DOHH2 (cell line): ENCODE results near the gene TRIM21.

Experiments
- H3F3A ChIP-seq: fragments of 200-600 bp; sonication (generic), shearing (Covaris generic); 2 replicates; pipeline ENCODE4 v1.6.0; 2016; ENCODE audit warnings: antibody characterized with exemption, mild to moderate bottlenecking; ENCODE audit not compliant: control insufficient read depth, insufficient read depth
- H3K27ac ChIP-seq: fragments of 200-600 bp; sonication (generic); 2 replicates; pipeline ENCODE4 v1.5.1; 2014; ENCODE audit warnings: low read depth, mild to moderate bottlenecking, low read length, moderate library complexity
- H3K27me3 ChIP-seq: fragments of 200-600 bp; sonication (generic); 2 replicates; pipeline ENCODE4 v1.6.1; 2014; ENCODE audit warnings: mild to moderate bottlenecking, low read length, mixed read lengths; ENCODE audit not compliant: control insufficient read depth
- H3K36me3 ChIP-seq: fragments of 200-600 bp; sonication (generic); 2 replicates; pipeline ENCODE4 v1.6.1; 2014; ENCODE audit warnings: mild to moderate bottlenecking, low read length, moderate library complexity, mixed read lengths; ENCODE audit not compliant: control insufficient read depth
- H3K4me1 ChIP-seq: fragments of 200-600 bp; sonication (generic); 2 replicates; pipeline ENCODE4 v1.6.1; 2014; ENCODE audit warnings: mild to moderate bottlenecking, low read length, mixed read lengths; ENCODE audit not compliant: control insufficient read depth
- H3K4me2 ChIP-seq: fragments of 200-600 bp; sonication (generic); 2 replicates; pipeline ENCODE4 v1.6.0; 2014; ENCODE audit warnings: mild to moderate bottlenecking, low read length, moderate library complexity
- H3K4me3 ChIP-seq: fragments of 200-600 bp; sonication (generic); 2 replicates; pipeline ENCODE4 v1.5.1; 2014; ENCODE audit warnings: mild to moderate bottlenecking, low read length, mixed read lengths
- H3K79me2 ChIP-seq: fragments of 200-600 bp; sonication (generic); 2 replicates; pipeline ENCODE4 v1.6.1; 2014; ENCODE audit warnings: mild to moderate bottlenecking, low read length, mixed read lengths; ENCODE audit not compliant: control insufficient read depth
- H3K9me2 ChIP-seq: fragments of 200-600 bp; sonication (generic); replicated peaks from 2 replicates; pipeline ENCODE4 v1.6.1; 2014; ENCODE audit warnings: mild to moderate bottlenecking, low read length, mixed read lengths; ENCODE audit not compliant: control insufficient read depth
- H3K9me3 ChIP-seq: fragments of 200-600 bp; sonication (generic); 2 replicates; pipeline ENCODE4 v1.6.1; 2014; ENCODE audit warnings: antibody characterized with exemption, low read length, mixed read lengths; ENCODE audit not compliant: control insufficient read depth, insufficient read depth
- H4K20me1 ChIP-seq: fragments of 200-600 bp; sonication (generic); 2 replicates; pipeline ENCODE4 v1.6.0; 2014; ENCODE audit warnings: low read depth, mild to moderate bottlenecking, antibody characterized with exemption, low read length, moderate library complexity; ENCODE audit not compliant: control insufficient read depth, insufficient read depth
- CTCF ChIP-seq: fragments of 200-600 bp; sonication (generic); IDR thresholded peaks from one replicate; pipeline ENCODE4 v1.5.1; 2014; ENCODE audit warnings: antibody characterized with exemption, mild to moderate bottlenecking, low read depth, low read length; ENCODE audit not compliant: poor library complexity, severe bottlenecking
- EZH2phosphoT487 ChIP-seq: fragments of 200-600 bp; sonication (generic); IDR thresholded peaks from 2 replicates; pipeline ENCODE4 v1.6.1; 2017; ENCODE audit warnings: borderline replicate concordance, mild to moderate bottlenecking, antibody characterized with exemption, low read length, moderate library complexity, mixed read lengths

Gene TRIM21

GRCh38 chr11:4430051-4430450, 36.5 kb upstream of the TRIM21 start:
- H3K9me2 ChIP-seq = no peaks in the 10 kb centered on the region

GRCh38 chr11:4418403-4418802, 24.9 kb upstream of the TRIM21 start:
- Histone ChIP-seq H3K36me3 (no peaks in the 10 kb centered on the region), H3K27ac (no peak overlapping the region), H3K4me1 (no peaks in the 10 kb centered on the region), H3K27me3 (no peaks in the 10 kb centered on the region; the same call in 1 of the 2 replicates), H4K20me1 (no peaks in the 10 kb centered on the region), H3K79me2 (no peaks in the 10 kb centered on the region), H3K4me3 (no peak overlapping the region), H3K4me2 (no peak overlapping the region), H3K9me3 (no peaks in the 10 kb centered on the region), H3K9me2 (no peaks in the 10 kb centered on the region), H3F3A (no peaks in the 10 kb centered on the region)
- TF ChIP-seq EZH2phosphoT487 (no peak), CTCF (no peak)

More at GRCh38 chr11:4430051-4430450, 36.5 kb upstream of the TRIM21 start:
- Histone ChIP-seq H3F3A (no peaks in the 10 kb centered on the region), H3K4me2 (no peak overlapping the region), H3K4me3 (no peak overlapping the region), H3K27me3 (0 out of 2 replicates have a peak, but pooled peaks cover 4% of the 10 kb centered on the region), H3K27ac (no peak overlapping the region), H4K20me1 (no peaks in the 10 kb centered on the region), H3K79me2 (no peaks in the 10 kb centered on the region), H3K36me3 (no peaks in the 10 kb centered on the region), H3K4me1 (no peaks in the 10 kb centered on the region), H3K9me3 (no peaks in the 10 kb centered on the region)
- TF ChIP-seq EZH2phosphoT487 (no peak), CTCF (no peak)

GRCh38 chr11:4416816-4417215, 23.3 kb upstream of the TRIM21 start:
- H3K4me3 ChIP-seq = no peak overlapping the region
- H4K20me1 ChIP-seq = no peaks in the 10 kb centered on the region
- H3K9me3 ChIP-seq = no peaks in the 10 kb centered on the region
- H3K4me1 ChIP-seq = no peaks in the 10 kb centered on the region
- no peaks in the 10 kb centered on the region for H3F3A ChIP-seq
- no peaks in the 10 kb centered on the region for H3K9me2 ChIP-seq
- H3K27ac ChIP-seq = no peak overlapping the region
- no peak for TF ChIP-seq CTCF
- TF ChIP-seq EZH2phosphoT487 = no peak
- no peak overlapping the region for H3K4me2 ChIP-seq
- no peaks in the 10 kb centered on the region for H3K36me3 ChIP-seq
- no peaks in the 10 kb centered on the region for H3K79me2 ChIP-seq
- H3K27me3 ChIP-seq = no peaks in the 10 kb centered on the region; the same call in 1 of the 2 replicates
